ENCODE data around the gene SENP1. TPM values are rescaled to one million over a fixed set of nuclear protein-coding genes. Genes with fewer than 3 reads are reported as not detected.

The SENP1 gene
- total RNA-seq, 4 donors from 2014 or later, result 20.6 to 58.8 (median 24.5) TPM

DNA sequence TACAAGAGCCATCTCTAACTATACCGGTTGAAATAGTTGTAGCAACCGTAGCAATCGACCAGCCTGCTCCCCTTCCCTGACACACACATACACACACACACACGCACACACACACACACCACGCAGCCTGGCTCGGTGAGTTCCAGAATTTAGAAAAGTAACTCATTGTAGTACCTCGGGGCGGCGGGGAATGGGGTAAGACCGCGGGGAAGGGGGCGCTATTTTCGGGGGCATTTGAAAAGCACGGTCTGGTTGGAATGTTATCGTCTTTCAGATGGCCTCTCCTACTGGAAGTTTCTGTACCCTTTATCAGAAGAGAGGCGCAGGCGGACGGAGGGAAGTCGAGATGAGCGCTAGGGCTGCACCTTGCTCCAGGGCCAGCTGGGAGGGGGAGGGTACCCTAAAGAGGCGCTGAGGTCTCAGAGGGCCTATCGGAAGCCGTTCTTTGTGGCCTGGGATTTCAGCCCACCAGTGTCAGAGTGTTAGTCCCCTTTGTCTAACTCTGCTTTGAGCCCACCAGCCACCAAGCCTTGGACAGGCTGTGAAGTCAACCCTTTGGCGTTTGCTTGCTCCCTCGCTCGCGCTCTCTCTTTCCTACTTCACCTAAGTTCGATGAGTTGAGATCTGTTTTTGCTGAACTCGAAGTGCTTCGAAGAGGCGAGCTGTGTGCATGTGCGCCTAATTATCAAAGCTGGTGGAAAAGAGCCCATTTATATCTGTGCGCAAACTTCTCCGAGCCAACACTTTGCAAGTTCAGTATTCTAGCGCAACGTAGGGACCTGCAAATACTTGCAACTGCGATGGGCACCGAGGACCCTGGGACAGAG lies 102.4 kb downstream of the SENP1 start:
- Histone ChIP-seq H3K9me3 (no peaks in the 10 kb centered on the region), H3K4me3 (replicated peaks in 1 of 3) (no peak overlapping the region), H3K36me3 (no peaks in the 10 kb centered on the region), H3K27ac (no peak overlapping the region), H3K27me3 (peaks cover 22% of the 10 kb centered on the region), H3K4me1 (peaks cover 39 to 45% of the 10 kb centered on the region in 2 donors)
- TF ChIP-seq POLR2A (IDR thresholded peaks at IDR 0.05), result no peak
- TF ChIP-seq, protein P1, sequence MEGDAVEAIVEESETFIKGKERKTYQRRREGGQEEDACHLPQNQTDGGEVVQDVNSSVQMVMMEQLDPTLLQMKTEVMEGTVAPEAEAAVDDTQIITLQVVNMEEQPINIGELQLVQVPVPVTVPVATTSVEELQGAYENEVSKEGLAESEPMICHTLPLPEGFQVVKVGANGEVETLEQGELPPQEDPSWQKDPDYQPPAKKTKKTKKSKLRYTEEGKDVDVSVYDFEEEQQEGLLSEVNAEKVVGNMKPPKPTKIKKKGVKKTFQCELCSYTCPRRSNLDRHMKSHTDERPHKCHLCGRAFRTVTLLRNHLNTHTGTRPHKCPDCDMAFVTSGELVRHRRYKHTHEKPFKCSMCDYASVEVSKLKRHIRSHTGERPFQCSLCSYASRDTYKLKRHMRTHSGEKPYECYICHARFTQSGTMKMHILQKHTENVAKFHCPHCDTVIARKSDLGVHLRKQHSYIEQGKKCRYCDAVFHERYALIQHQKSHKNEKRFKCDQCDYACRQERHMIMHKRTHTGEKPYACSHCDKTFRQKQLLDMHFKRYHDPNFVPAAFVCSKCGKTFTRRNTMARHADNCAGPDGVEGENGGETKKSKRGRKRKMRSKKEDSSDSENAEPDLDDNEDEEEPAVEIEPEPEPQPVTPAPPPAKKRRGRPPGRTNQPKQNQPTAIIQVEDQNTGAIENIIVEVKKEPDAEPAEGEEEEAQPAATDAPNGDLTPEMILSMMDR (IDR thresholded peaks at IDR 0.05), result no peak
- no peak for DNase-seq
- intact Hi-C loops (cut with DNase I), result no loop called here
- 5 to 8% methylated on average over 37 to 38 of the region's 38 CpGs for WGBS, 2 donors

DNA sequence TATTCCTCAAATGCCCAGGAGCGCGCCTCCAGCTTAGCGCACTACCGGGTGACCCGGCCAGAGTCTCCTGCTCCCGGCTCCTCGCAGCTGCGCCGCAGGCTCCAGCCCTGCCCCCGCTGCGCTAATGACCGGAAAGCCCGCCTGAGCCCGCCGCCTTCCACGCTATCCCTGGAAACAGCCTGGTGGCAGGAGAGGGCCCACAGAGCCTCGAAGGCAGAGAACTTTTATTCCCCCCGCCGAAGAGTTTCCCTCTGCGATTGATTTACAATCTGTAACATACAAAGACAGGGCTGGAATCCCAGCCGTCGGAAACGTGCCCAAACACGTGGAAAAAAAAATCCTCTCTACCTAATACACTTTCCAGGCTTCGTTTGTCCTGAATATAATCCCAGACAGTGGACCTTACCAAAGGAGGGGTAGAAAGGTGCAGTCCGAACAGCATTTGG lies 103.1 kb downstream of the SENP1 start:
- H3K27me3 ChIP-seq, result peaks cover 22% of the 10 kb centered on the region
- no peak for TF ChIP-seq POLR2A (IDR thresholded peaks at IDR 0.05)
- TF ChIP-seq, protein P1 (IDR thresholded peaks at IDR 0.05), result no peak
- H3K9me3 ChIP-seq, result no peaks in the 10 kb centered on the region
- 2 to 9% methylated on average over 9 to 25 of the region's 26 CpGs for WGBS, 2 donors
- intact Hi-C loops (cut with DNase I), result no loop called here
- peak; percentile 43 to 50 for DNase-seq
- H3K4me1 ChIP-seq, result peaks cover 39 to 45% of the 10 kb centered on the region in 2 donors
- no peak overlapping the region for H3K4me3 ChIP-seq (replicated peaks in 1 of 3)
- no peak overlapping the region for H3K27ac ChIP-seq
- H3K36me3 ChIP-seq, result no peaks in the 10 kb centered on the region

DNA sequence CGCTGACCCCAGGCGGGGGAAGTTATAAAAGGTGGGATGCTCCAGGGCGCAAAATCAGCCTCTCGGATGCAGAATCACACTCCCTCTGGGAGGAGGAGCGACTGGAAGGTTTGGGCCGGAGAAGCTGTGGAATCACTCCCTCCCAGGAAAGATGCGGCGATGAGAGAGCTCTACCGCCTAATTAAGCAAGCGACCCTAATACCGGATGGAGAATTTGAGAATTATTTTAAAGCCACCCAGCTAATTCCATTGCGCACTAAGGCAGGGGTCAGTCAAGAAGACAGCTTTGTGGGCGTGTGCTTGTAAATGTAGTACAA lies 103.5 kb downstream of the SENP1 start:
- Histone ChIP-seq H3K4me1 (peaks cover 39 to 45% of the 10 kb centered on the region in 2 donors), H3K27me3 (peaks cover 22% of the 10 kb centered on the region), H3K36me3 (no peaks in the 10 kb centered on the region), H3K4me3 (replicated peaks in 1 of 3) (peak overlapping the region in 1 of 3 donors; percentile 33), H3K9me3 (no peaks in the 10 kb centered on the region), H3K27ac (no peak overlapping the region)
- TF ChIP-seq POLR2A (IDR thresholded peaks at IDR 0.05), result no peak
- TF ChIP-seq, protein P1 (IDR thresholded peaks at IDR 0.05), result no peak
- intact Hi-C loops (cut with DNase I), result no loop called here
- DNase-seq, result no peak
- 6 to 8% methylated on average over 12 to 13 of the region's 13 CpGs for WGBS, 2 donors

DNA sequence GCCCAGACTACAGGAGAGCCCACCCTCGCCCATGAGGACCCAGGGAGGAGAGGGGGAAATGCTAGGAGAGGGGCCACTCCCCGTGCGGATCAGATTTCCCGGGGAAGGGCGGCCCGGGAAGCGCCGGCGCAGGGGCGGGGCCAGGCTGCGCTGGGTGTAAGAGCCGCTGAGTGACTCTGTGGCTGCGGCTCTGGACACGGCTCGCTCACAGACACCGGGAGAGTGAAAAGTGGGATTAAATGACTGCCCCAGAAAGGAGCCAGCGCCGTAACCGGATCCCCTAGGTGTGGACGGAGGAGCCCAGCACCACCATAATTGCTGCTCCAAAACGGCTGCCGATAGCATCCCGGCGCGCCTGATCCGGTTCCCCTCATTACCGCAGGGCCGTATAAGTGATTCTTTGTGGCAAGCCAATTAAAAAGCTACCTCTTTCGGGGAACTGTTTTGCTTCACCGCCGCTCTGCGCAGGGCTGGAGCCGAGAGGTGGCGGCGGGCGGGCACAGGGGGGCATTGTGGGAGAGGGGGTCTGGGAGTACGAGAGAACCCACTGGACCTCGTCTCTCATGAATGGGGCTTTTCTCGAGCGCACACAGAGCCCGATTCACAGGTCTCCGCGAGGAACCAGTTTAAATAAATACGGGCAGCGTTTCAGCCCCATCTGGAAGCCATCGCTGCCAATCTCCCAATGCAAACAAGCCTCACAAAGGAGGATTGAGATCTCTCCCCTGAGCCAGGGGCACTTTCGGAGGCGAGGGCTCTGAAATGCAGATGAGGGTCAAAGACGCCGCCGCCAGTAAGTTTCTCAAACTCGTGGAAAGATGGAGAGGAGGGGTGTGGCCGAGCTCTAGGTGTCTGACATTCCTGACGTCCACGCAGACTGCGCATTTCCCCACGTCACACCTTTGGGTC lies 104.1 kb downstream of the SENP1 start:
- Histone ChIP-seq H3K4me1 (peaks cover 39 to 45% of the 10 kb centered on the region in 2 donors), H3K27me3 (peaks cover 22% of the 10 kb centered on the region), H3K9me3 (no peaks in the 10 kb centered on the region), H3K4me3 (replicated peaks in 1 of 3) (peak overlapping the region in 2 of 3 donors; percentile 1 to 33), H3K36me3 (no peaks in the 10 kb centered on the region), H3K27ac (no peak overlapping the region)
- DNase-seq, result peak; percentile 26 to 27
- 1 to 4% methylated on average over 48 to 55 of the region's 57 CpGs for WGBS, 2 donors
- intact Hi-C loops (cut with DNase I), result no loop called here
- TF ChIP-seq, protein P1 (IDR thresholded peaks at IDR 0.05), result no peak
- no peak for TF ChIP-seq POLR2A (IDR thresholded peaks at IDR 0.05)
